ENCODE measurements around the gene RPL19.
"Not testable (repeated sequence)": the region's sequence is repeated elsewhere in the genome, so short reads cannot be mapped to it uniquely, and the experiment has no call there.

The RPL19 gene

GRCh38 chr17:39239640-39240314, 39.7 kb downstream of the RPL19 start:
- in situ Hi-C loops (cut with MboI; ENCODE audit: low pct_unique_long_range_greater_than_20kb, low sequenced_read_pairs, unreplicated experiment), result loop anchor here (10.0 kb wide), 1 partner anchor 155 kb away; no protein-coding TSS in a partner anchor
- DNase-seq (ENCODE audit: low spot score), result peak; percentile 74
- TF ChIP-seq CTCF (IDR thresholded peaks at IDR 0.05; ENCODE audit: extremely low read depth, insufficient read depth, missing control alignments), result peak; percentile 83

GRCh38 chr17:39240631-39241030, 40.5 kb downstream of the RPL19 start:
- in situ Hi-C loops (cut with MboI; ENCODE audit: low pct_unique_long_range_greater_than_20kb, low sequenced_read_pairs, unreplicated experiment), result loop anchor here (10.0 kb wide), 1 partner anchor 154 kb away; no protein-coding TSS in a partner anchor
- no peak for DNase-seq (ENCODE audit: low spot score)
- no peak for TF ChIP-seq CTCF (IDR thresholded peaks at IDR 0.05; ENCODE audit: extremely low read depth, insufficient read depth, missing control alignments)

- in situ Hi-C loops (cut with MboI; ENCODE audit: low pct_unique_long_range_greater_than_20kb, low sequenced_read_pairs, unreplicated experiment), result loop anchor here (10.0 kb wide), 1 partner anchor 152 kb away; no protein-coding TSS in a partner anchor
- TF ChIP-seq CTCF (IDR thresholded peaks at IDR 0.05; ENCODE audit: extremely low read depth, insufficient read depth, missing control alignments), result no peak
- DNase-seq (ENCODE audit: low spot score), result no peak
These were observed 43.1 kb downstream of the RPL19 start for GRCh38 chr17:39243155-39243554.

- in situ Hi-C loops (cut with MboI; ENCODE audit: low pct_unique_long_range_greater_than_20kb, low sequenced_read_pairs, unreplicated experiment), result loop anchor here (10.0 kb wide), 1 partner anchor 151 kb away; no protein-coding TSS in a partner anchor
- peak; percentile 19 for DNase-seq (ENCODE audit: low spot score)
- TF ChIP-seq CTCF (IDR thresholded peaks at IDR 0.05; ENCODE audit: extremely low read depth, insufficient read depth, missing control alignments), result no peak
These were observed 44.0 kb downstream of the RPL19 start for GRCh38 chr17:39244016-39244599.

GRCh38 chr17:39244600-39245570, 44.8 kb downstream of the RPL19 start:
- TF ChIP-seq CTCF (IDR thresholded peaks at IDR 0.05; ENCODE audit: extremely low read depth, insufficient read depth, missing control alignments), result peak; percentile 94
- peak; percentile 81 for DNase-seq (ENCODE audit: low spot score)
- in situ Hi-C loops (cut with MboI; ENCODE audit: low pct_unique_long_range_greater_than_20kb, low sequenced_read_pairs, unreplicated experiment), result loop anchor here (10.0 kb wide), 1 partner anchor 150 kb away; no protein-coding TSS in a partner anchor

GRCh38 chr17:39246274-39246673, 46.2 kb downstream of the RPL19 start:
- DNase-seq (ENCODE audit: low spot score), result no peak
- in situ Hi-C loops (cut with MboI; ENCODE audit: low pct_unique_long_range_greater_than_20kb, low sequenced_read_pairs, unreplicated experiment), result loop anchor here (10.0 kb wide), 1 partner anchor 149 kb away; no protein-coding TSS in a partner anchor
- TF ChIP-seq CTCF (IDR thresholded peaks at IDR 0.05; ENCODE audit: extremely low read depth, insufficient read depth, missing control alignments), result no peak

- DNase-seq (ENCODE audit: low spot score); in situ Hi-C loops (cut with MboI; ENCODE audit: low pct_unique_long_range_greater_than_20kb, low sequenced_read_pairs, unreplicated experiment): not testable (repeated sequence)
These were observed 50.0 kb downstream of the RPL19 start for GRCh38 chr17:39250076-39250475.

Measured in GM13977 (cell line).